Esophagus squamous epithelium (tissue), 4 donors: ENCODE data around the gene EPHA8.

Experiments
- CTCF ChIP-seq, 6 experiments: fragments of 450-650 bp in 4 of 6; fragments of 200-600 bp in 2 of 6; sonication (generic) in 2 of 6; IDR thresholded peaks; one replicate each; pipeline ENCODE4 v1.5.1; 2016 to 2019; ENCODE audit warnings: antibody characterized with exemption in 6 of 6, mild to moderate bottlenecking in 4 of 6, moderate library complexity in 4 of 6
- POLR2A ChIP-seq, 4 donors: fragments of 450-650 bp; IDR thresholded peaks; one replicate each; pipeline ENCODE4 v1.6.1; 2017; ENCODE audit warnings: antibody characterized with exemption in 4 of 4, mild to moderate bottlenecking in 4 of 4, moderate library complexity in 3 of 4

GRCh38 chr1:22517956-22518355 is 45.3 kb upstream of the EPHA8 start:
- TF ChIP-seq CTCF (IDR thresholded peaks at IDR 0.05): no peak
- TF ChIP-seq POLR2A (IDR thresholded peaks at IDR 0.05): no peak
